MCF 10A (cell line): ENCODE measurements around the gene SLFNL1. TPM values are rescaled to one million over a fixed set of nuclear protein-coding genes. Genes with fewer than 3 reads are reported as not detected.
A peak's percentile ranks its signal among the peaks of the same experiment; 100 is the strongest.

ENCODE experiments used
- BruUV-seq: library from RNA; stranded (reverse); fragments of 400-500 nt; replicated peaks from 2 replicates; lab custom pipeline; 2021; lab: Mats Ljungman, UMichigan
- CTCF ChIA-PET: fragments of 300-600 bp; sonication (Branson Sonifier 250); formaldehyde crosslinking; extraction: SDS; loops from one replicate; lab custom pipeline; 2021; ENCODE audit warnings: antibody characterized with exemption, inconsistent platforms; lab: Yijun Ruan, JAX
- POLR2A ChIA-PET: fragments of 300-600, 350-650 bp; sonication (Branson Sonifier 250); formaldehyde crosslinking; extraction: SDS; loops from one replicate; lab custom pipeline; 2020; ENCODE audit warnings: antibody characterized with exemption, inconsistent platforms; lab: Yijun Ruan, JAX
- DNase-seq: peaks from one replicate; pipeline ENCODE4 v3.0.0-alpha.2; 2018; ENCODE audit not compliant: unreplicated experiment
- H3K27ac Mint-ChIP-seq: one replicate; pipeline ENCODE4 v1.8.0; 2022; ENCODE audit warnings: mild to moderate bottlenecking, low read depth, mixed read lengths; ENCODE audit not compliant: unreplicated experiment
- H3K27me3 Mint-ChIP-seq: one replicate; pipeline ENCODE4 v1.8.0; 2022; ENCODE audit warnings: mixed read lengths; ENCODE audit not compliant: insufficient read depth, unreplicated experiment
- H3K36me3 Mint-ChIP-seq: one replicate; pipeline ENCODE4 v1.8.0; 2022; ENCODE audit warnings: mild to moderate bottlenecking, moderate library complexity, mixed read lengths; ENCODE audit not compliant: insufficient read depth, unreplicated experiment
- H3K4me1 Mint-ChIP-seq: one replicate; pipeline ENCODE4 v1.8.0; 2022; ENCODE audit warnings: mixed read lengths; ENCODE audit not compliant: insufficient read depth, unreplicated experiment
- H3K4me3 Mint-ChIP-seq: one replicate; pipeline ENCODE4 v1.8.0; 2022; ENCODE audit warnings: mild to moderate bottlenecking, moderate library complexity, mixed read lengths; ENCODE audit not compliant: unreplicated experiment
- H3K9me3 Mint-ChIP-seq: one replicate; pipeline ENCODE4 v1.8.0; 2022; ENCODE audit warnings: mixed read lengths; ENCODE audit not compliant: unreplicated experiment
- CTCF ChIP-seq: fragments of 200-600 bp; IDR thresholded peaks from one replicate; pipeline ENCODE4 v1.8.0; 2022; ENCODE audit warnings: antibody characterized with exemption, mild to moderate bottlenecking; ENCODE audit not compliant: unreplicated experiment
- intact Hi-C: fragments of 100-400 bp; cut with micrococcal nuclease; formaldehyde crosslinking; loops from 2 replicates; pipeline ENCODE4 v1.14.1; 2022
- total RNA-seq: library from RNA; stranded (reverse); gene quantifications from 2 replicates; pipeline ENCODE4 v1.2.3, GENCODE V29; 2022

The SLFNL1 gene
- total RNA-seq, 1 experiment from 2014 or later = 0.28 TPM

GRCh38 chr1:41041614-41042270 is 20.2 kb upstream of the SLFNL1 start:
- BruUV-seq = no TSS peak
- POLR2A ChIA-PET = interaction anchor here (1.4 to 1.9 kb wide), 2 partner anchors 11 to 68 kb away, joined by 4 to 7 read pairs; no protein-coding TSS in a partner anchor
- peak overlapping the region; percentile 24 for H3K27ac Mint-ChIP-seq
- H3K27me3 Mint-ChIP-seq = no peaks in the 10 kb centered on the region
- H3K4me3 Mint-ChIP-seq = no peak overlapping the region
- TF ChIP-seq CTCF = no peak
- H3K36me3 Mint-ChIP-seq = peaks cover 46% of the 10 kb centered on the region
- no peaks in the 10 kb centered on the region for H3K9me3 Mint-ChIP-seq
- H3K4me1 Mint-ChIP-seq = peaks cover 30% of the 10 kb centered on the region
- intact Hi-C loops = loop anchor here (10.0 kb wide), 1 partner anchor 393 kb away; no protein-coding TSS in a partner anchor
- CTCF ChIA-PET = interaction anchor here (1.4 kb wide), 1 partner anchor 199 kb away, joined by 3 read pairs; no protein-coding TSS in a partner anchor
- no peak for DNase-seq

GRCh38 chr1:41038110-41038509 is 16.6 kb upstream of the SLFNL1 start:
- no peak for TF ChIP-seq CTCF
- ChIA-PET POLR2A (interaction anchor here (0.5 to 1.7 kb wide), 5 partner anchors 11 to 72 kb away, joined by 3 to 4 read pairs (median 3); no protein-coding TSS in a partner anchor), CTCF (interaction anchor here (1.0 to 1.4 kb wide), 7 partner anchors 17 to 381 kb away, joined by 3 to 6 read pairs (median 4); no protein-coding TSS in a partner anchor)

GRCh38 chr1:41037116-41037903 is 15.8 kb upstream of the SLFNL1 start:
- Mint-ChIP-seq H3K4me1 (no peaks in the 10 kb centered on the region), H3K27me3 (no peaks in the 10 kb centered on the region), H3K27ac (no peak overlapping the region), H3K36me3 (peaks cover 43% of the 10 kb centered on the region), H3K4me3 (no peak overlapping the region), H3K9me3 (no peaks in the 10 kb centered on the region)
- DNase-seq = no peak
- ChIA-PET CTCF (interaction anchor here (0.5 to 1.3 kb wide), 4 partner anchors 16 to 381 kb away, joined by 3 to 5 read pairs (median 4); partner anchors contain the start of gene SLFNL1), POLR2A (interaction anchor here (0.5 to 1.7 kb wide), 4 partner anchors 10 to 72 kb away, joined by 3 to 4 read pairs (median 3); no protein-coding TSS in a partner anchor)
- intact Hi-C loops = no loop called here
- no peak for TF ChIP-seq CTCF
- no TSS peak for BruUV-seq

More at GRCh38 chr1:41038110-41038509, 16.6 kb upstream of the SLFNL1 start:
- no peak for DNase-seq
- intact Hi-C loops = no loop called here
- peaks cover 40% of the 10 kb centered on the region for H3K36me3 Mint-ChIP-seq
- no peak overlapping the region for H3K4me3 Mint-ChIP-seq
- no peak overlapping the region for H3K27ac Mint-ChIP-seq
- H3K4me1 Mint-ChIP-seq = no peaks in the 10 kb centered on the region
- no TSS peak for BruUV-seq
- no peaks in the 10 kb centered on the region for H3K27me3 Mint-ChIP-seq
- H3K9me3 Mint-ChIP-seq = no peaks in the 10 kb centered on the region
